ENCODE measurements around the gene CDKAL1. TPM values are rescaled to one million over a fixed set of nuclear protein-coding genes. Genes with fewer than 3 reads are reported as not detected.

The CDKAL1 gene
- total and polyA plus RNA-seq, 4 donors = 2.0 to 12.9 (median 6.7) TPM

GRCh38 chr6:20599302-20600051, 65.2 kb downstream of the CDKAL1 start:
- 62% methylated on average over 3 of the region's 3 CpGs for WGBS
- DNase-seq (ENCODE audit: low spot score) = no peak

More at GRCh38 chr6:20599302-20600051, 65.2 kb downstream of the CDKAL1 start:
- Histone ChIP-seq H3K4me3 (ENCODE audit: low read depth in 1 of 3, low read length in 3 of 3) (no peak overlapping the region), H3K27ac (ENCODE audit: low read depth in 1 of 2, low read length in 2 of 2) (no peak overlapping the region), H3K27me3 (ENCODE audit: control insufficient read depth in 4 of 4, insufficient read depth in 4 of 4, low read length in 3 of 4) (no peaks in the 10 kb centered on the region), H3K4me1 (ENCODE audit: control insufficient read depth in 4 of 4, insufficient read depth in 4 of 4, low read length in 3 of 4) (no peaks in the 10 kb centered on the region), H3K9ac (ENCODE audit: low read depth in 1 of 2, low read length in 2 of 2) (no peak overlapping the region), H3K36me3 (ENCODE audit: control insufficient read depth in 4 of 4, insufficient read depth in 3 of 4, low read depth in 1 of 4, low read length in 3 of 4) (peaks cover 0 to 2% (median 0%) of the 10 kb centered on the region in 4 donors), H3K9me3 (ENCODE audit: control insufficient read depth in 4 of 4, low read length in 3 of 4) (no peaks in the 10 kb centered on the region)
- TF ChIP-seq RAD21 (IDR thresholded peaks at IDR 0.05) (no peak), NR2F2 (IDR thresholded peaks at IDR 0.05) (no peak), GABPA (IDR thresholded peaks at IDR 0.05 in 1 of 2, conservative IDR thresholded peaks at IDR 0.05 in 1 of 2) (no peak), REST (IDR thresholded peaks at IDR 0.05) (no peak), CTCF (IDR thresholded peaks at IDR 0.05; ENCODE audit: low read depth, low read length, missing input control) (no peak), TAF1 (conservative IDR thresholded peaks at IDR 0.05) (no peak), ZBTB33 (IDR thresholded peaks at IDR 0.05) (no peak)

All from liver (tissue), 9 donors.